ENCODE results near the gene LRRFIP1.
"Not testable (repeated sequence)": the region's sequence is repeated elsewhere in the genome, so short reads cannot be mapped to it uniquely, and the experiment has no call there.

GRCh38 chr2:237783678-237784077, 156.3 kb downstream of the LRRFIP1 start:
- not testable (repeated sequence) for TF ChIP-seq ZFYVE20 (CRISPR knock-in tag; IDR thresholded peaks at IDR 0.05; ENCODE audit: borderline replicate concordance, low read depth); JUND (CRISPR knock-in tag; IDR thresholded peaks at IDR 0.05); BRCA1 (CRISPR knock-in tag; IDR thresholded peaks at IDR 0.05); SMARCE1 (IDR thresholded peaks at IDR 0.05; ENCODE audit: borderline replicate concordance); HNF4A (CRISPR knock-in tag; IDR thresholded peaks at IDR 0.05); ZBTB34 (CRISPR knock-in tag; IDR thresholded peaks at IDR 0.05); GMEB1 (CRISPR knock-in tag; IDR thresholded peaks at IDR 0.05; ENCODE audit: borderline replicate concordance); ELF4 (CRISPR knock-in tag; IDR thresholded peaks at IDR 0.05; ENCODE audit: borderline replicate concordance); PATZ1 (CRISPR knock-in tag; IDR thresholded peaks at IDR 0.05); ZBTB21 (CRISPR knock-in tag; IDR thresholded peaks at IDR 0.05); CEBPZ (IDR thresholded peaks at IDR 0.05; ENCODE audit: low read length); ZHX1 (CRISPR knock-in tag; IDR thresholded peaks at IDR 0.05; ENCODE audit: low read depth); HES4 (CRISPR knock-in tag; IDR thresholded peaks at IDR 0.05; ENCODE audit: borderline replicate concordance); RFX5 (IDR thresholded peaks at IDR 0.05; ENCODE audit: low read depth, low read length)

All from HepG2 (cell line).